ENCODE results near the gene SIVA1.
"Not testable (repeated sequence)": the region's sequence is repeated elsewhere in the genome, so short reads cannot be mapped to it uniquely, and the experiment has no call there.

The SIVA1 gene

GRCh38 chr14:104721505-104722431 lies 31.2 kb upstream of the SIVA1 start:
- DNase-seq: no peak

- DNase-seq: no peak
Observed at GRCh38 chr14:104722938-104723650, 29.9 kb upstream of the SIVA1 start.

- peak; percentile 58 for DNase-seq
Observed at GRCh38 chr14:104723651-104724406, 29.1 kb upstream of the SIVA1 start, which contains the start of gene ADSS1. Gene ADSS1, plus strand, starts transcription at chr14:104724229. Its CDS starts 42 bp downstream, at chr14:104724271.

- no peak for DNase-seq
Observed at GRCh38 chr14:104724407-104724980, 28.5 kb upstream of the SIVA1 start.

GRCh38 chr14:104724981-104725771 lies 27.8 kb upstream of the SIVA1 start:
- DNase-seq: no peak

GRCh38 chr14:104725772-104726548 lies 27.0 kb upstream of the SIVA1 start:
- no peak for DNase-seq

- DNase-seq: no peak
Observed at GRCh38 chr14:104726600-104727451, 26.1 kb upstream of the SIVA1 start.

- DNase-seq: no peak
Observed at GRCh38 chr14:104728631-104729030, 24.3 kb upstream of the SIVA1 start.

- not testable (repeated sequence) for DNase-seq
Observed at GRCh38 chr14:104729176-104729834, 23.6 kb upstream of the SIVA1 start.

GRCh38 chr14:104729835-104730181 lies 23.1 kb upstream of the SIVA1 start:
- no peak for DNase-seq

- no peak for DNase-seq
Observed at GRCh38 chr14:104730487-104730886, 22.5 kb upstream of the SIVA1 start.

- DNase-seq: no peak
Observed at GRCh38 chr14:104731320-104732294, 21.3 kb upstream of the SIVA1 start.

GRCh38 chr14:104732355-104732804 lies 20.6 kb upstream of the SIVA1 start:
- DNase-seq: no peak

- no peak for DNase-seq
Observed at GRCh38 chr14:104732931-104733681, 19.8 kb upstream of the SIVA1 start.

- DNase-seq: no peak
Observed at GRCh38 chr14:104734051-104734587, 18.8 kb upstream of the SIVA1 start.

GRCh38 chr14:104734601-104734990 lies 18.4 kb upstream of the SIVA1 start:
- DNase-seq: no peak
